AML-193 (cell line): ENCODE measurements around the gene GGA1.
A peak's percentile ranks its signal among the peaks of the same experiment; 100 is the strongest.

Experiments
- DNase-seq, 2 experiments: peaks; one replicate each; lab custom pipeline; 2025; lab: John Stamatoyannopoulos, UW

The GGA1 gene

GRCh38 chr22:37608477-37609239, at the start of gene GGA1:
TSS of gene GGA1 (plus strand) at chr22:37608834. CDS start at chr22:37608861, 27 bp downstream.
- peak; percentile 91 to 93 for DNase-seq

- no peak for DNase-seq
Observed at GRCh38 chr22:37559521-37559900, 49.1 kb upstream of the GGA1 start.

GRCh38 chr22:37559901-37560607, 48.6 kb upstream of the GGA1 start, which contains the start of gene CDC42EP1:
TSS of gene CDC42EP1 (plus strand) at chr22:37560480. CDS start at chr22:37566350, 5,870 bp downstream.
- no peak for DNase-seq

GRCh38 chr22:37560608-37561211, 47.9 kb upstream of the GGA1 start:
- no peak for DNase-seq

GRCh38 chr22:37561212-37562048, 47.2 kb upstream of the GGA1 start:
- DNase-seq = peak; percentile 44 to 64

GRCh38 chr22:37562049-37562875, 46.4 kb upstream of the GGA1 start:
- no peak for DNase-seq

- DNase-seq = no peak
Observed at GRCh38 chr22:37563153-37564081, 45.2 kb upstream of the GGA1 start.

GRCh38 chr22:37564111-37564711, 44.4 kb upstream of the GGA1 start:
- no peak for DNase-seq

- DNase-seq = no peak
Observed at GRCh38 chr22:37565830-37566229, 42.8 kb upstream of the GGA1 start.

- no peak for DNase-seq
Observed at GRCh38 chr22:37566329-37566837, 42.3 kb upstream of the GGA1 start.

- DNase-seq = peak; percentile 45 to 52
Observed at GRCh38 chr22:37566903-37567798, 41.5 kb upstream of the GGA1 start.

- DNase-seq = no peak
Observed at GRCh38 chr22:37568012-37568411, 40.6 kb upstream of the GGA1 start.

- no peak for DNase-seq
Observed at GRCh38 chr22:37568448-37569008, 40.1 kb upstream of the GGA1 start.

GRCh38 chr22:37569009-37569920, 39.4 kb upstream of the GGA1 start:
- DNase-seq = no peak

GRCh38 chr22:37569921-37570660, 38.5 kb upstream of the GGA1 start:
- no peak for DNase-seq

GRCh38 chr22:37570661-37570976, 38.0 kb upstream of the GGA1 start:
- no peak for DNase-seq
